HG03139 (cell line): ENCODE results near the gene SYNDIG1.

Source experiments
- ATAC-seq: cut with Tn5 transposase; IDR thresholded peaks from one replicate; pipeline ENCODE4 v1.9.1; 2021; ENCODE audit not compliant: unreplicated experiment

SYNDIG1 gene

GRCh38 chr20:24686156-24686555, 216.7 kb downstream of the SYNDIG1 start:
- no peak for ATAC-seq

GRCh38 chr20:24690408-24690807, 221.0 kb downstream of the SYNDIG1 start:
- no peak for ATAC-seq

- ATAC-seq = no peak
These were observed 222.5 kb downstream of the SYNDIG1 start for GRCh38 chr20:24691901-24692351.

GRCh38 chr20:24692446-24693200, 223.2 kb downstream of the SYNDIG1 start:
- ATAC-seq = no peak

GRCh38 chr20:24693466-24694156, 224.2 kb downstream of the SYNDIG1 start:
- ATAC-seq = no peak

GRCh38 chr20:24694157-24694726, 224.8 kb downstream of the SYNDIG1 start:
- no peak for ATAC-seq

- no peak for ATAC-seq
These were observed 225.5 kb downstream of the SYNDIG1 start for GRCh38 chr20:24694727-24695528.

- no peak for ATAC-seq
These were observed 226.2 kb downstream of the SYNDIG1 start for GRCh38 chr20:24695529-24696225.

- ATAC-seq = no peak
These were observed 227.0 kb downstream of the SYNDIG1 start for GRCh38 chr20:24696396-24696795.

- no peak for ATAC-seq
These were observed 228.0 kb downstream of the SYNDIG1 start for GRCh38 chr20:24697411-24697810.

GRCh38 chr20:24698189-24698588, 228.8 kb downstream of the SYNDIG1 start:
- no peak for ATAC-seq

- ATAC-seq = no peak
These were observed 229.3 kb downstream of the SYNDIG1 start for GRCh38 chr20:24698706-24699206.

- ATAC-seq = no peak
These were observed 230.1 kb downstream of the SYNDIG1 start for GRCh38 chr20:24699321-24700165.

GRCh38 chr20:24700166-24700860, 230.9 kb downstream of the SYNDIG1 start:
- ATAC-seq = no peak

- ATAC-seq = no peak
These were observed 231.6 kb downstream of the SYNDIG1 start for GRCh38 chr20:24701027-24701426.

- no peak for ATAC-seq
These were observed 232.2 kb downstream of the SYNDIG1 start for GRCh38 chr20:24701668-24702067.

- no peak for ATAC-seq
These were observed 233.3 kb downstream of the SYNDIG1 start for GRCh38 chr20:24702501-24703283.

- no peak for ATAC-seq
These were observed 233.8 kb downstream of the SYNDIG1 start for GRCh38 chr20:24703284-24703610.
